ENCODE results near the gene PPP1R26.

Gene PPP1R26

DNA sequence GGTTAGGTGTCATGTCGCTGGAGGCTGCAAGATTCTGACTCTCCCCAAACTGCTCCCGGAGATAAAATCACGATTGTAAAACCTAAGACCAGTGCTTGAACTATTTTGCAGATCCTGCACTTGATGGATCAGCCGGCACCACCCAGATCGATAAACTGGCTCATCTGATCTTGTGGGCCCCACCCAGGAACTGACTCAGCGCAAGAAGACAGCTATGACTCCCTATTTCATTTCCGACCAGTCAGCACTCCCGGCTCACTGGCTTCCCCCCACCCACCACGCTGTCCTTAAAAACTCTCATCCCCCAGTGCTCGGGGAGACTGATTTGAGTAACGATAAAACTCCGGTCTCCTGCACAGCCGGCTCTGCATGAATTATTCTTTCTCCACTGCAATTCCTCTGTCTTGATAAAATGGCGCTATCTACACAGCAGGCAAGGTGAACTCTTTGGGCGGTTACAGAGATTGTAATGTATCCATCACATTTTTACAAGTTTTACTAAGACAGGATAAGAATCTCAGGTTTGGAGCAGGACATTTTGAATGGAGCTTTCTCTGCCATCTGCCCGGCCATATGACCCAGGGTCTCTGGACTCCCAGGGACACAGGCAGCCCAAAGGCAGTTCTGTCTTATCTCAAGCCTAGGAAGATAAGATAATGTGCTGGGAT, 10.6 kb upstream of the PPP1R26 start:
- no peak for DNase-seq

DNA sequence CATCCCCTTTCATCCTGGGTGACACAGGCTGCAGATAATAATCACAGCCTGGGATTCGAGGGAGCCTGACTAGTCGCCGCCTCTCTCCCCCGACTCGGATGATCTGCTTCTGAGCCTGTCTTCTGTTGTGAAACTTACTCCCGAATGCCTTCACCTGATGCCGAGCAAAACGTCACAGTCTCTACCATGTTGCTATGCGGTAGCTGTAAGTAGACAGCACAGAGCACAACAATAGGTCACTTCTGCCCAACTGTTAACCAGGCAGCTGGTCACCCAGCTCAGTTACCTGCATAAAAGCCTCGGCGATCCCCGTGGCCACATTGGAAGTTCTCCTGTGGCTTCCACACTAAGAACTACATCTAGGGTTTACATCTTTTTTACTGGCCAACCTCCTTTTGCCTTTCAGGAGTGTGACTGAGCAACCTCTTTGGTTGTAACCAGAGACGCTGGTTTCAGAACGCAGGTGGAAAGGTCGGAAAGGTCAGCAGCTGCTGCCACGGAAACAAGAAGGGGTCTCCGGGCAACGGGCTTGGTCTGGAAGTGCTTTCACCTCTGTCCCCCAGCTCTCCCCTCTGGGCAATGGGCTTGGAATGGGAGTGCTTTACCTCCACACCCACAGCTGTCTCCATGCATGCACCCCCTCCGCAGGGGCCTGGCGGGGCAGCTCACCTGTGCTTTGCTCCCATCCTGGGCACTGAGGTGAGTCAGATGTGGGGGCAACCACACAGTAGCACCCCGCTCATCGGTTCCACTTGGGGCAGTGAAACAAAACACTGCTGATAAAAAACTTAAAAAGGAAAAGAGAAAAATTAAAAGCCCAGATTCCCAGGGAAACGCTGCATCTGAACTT, 7.6 kb upstream of the PPP1R26 start:
- DNase-seq: no peak

DNA sequence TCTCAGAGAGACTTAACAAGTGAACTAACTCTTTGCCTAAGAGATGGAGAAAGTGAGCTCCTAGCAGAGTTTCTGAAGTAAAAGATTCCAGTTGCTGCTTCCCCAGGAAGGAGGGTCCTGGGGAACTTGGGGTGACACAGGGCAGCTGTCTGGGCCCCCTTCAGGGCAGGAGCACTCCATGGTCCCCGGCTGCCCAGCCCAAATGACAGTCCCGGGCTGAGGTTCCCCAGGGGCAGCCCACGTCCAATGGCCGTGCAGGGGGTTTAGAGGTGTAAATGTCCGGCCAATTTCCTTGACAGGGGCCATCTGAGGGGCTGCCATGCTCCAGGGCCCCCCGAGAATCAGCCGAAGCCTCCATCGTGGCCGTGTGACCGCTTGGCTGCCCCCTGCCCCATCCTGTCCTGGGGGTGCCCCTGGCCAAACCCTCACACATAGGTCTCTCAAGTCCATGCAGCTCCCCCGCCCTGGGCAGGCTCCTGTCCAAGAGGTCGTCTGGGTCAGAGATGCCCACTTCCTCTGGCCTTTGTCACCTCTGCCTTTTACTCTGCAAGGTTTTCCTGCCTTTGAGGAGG, 5.5 kb upstream of the PPP1R26 start:
- DNase-seq: no peak

DNA sequence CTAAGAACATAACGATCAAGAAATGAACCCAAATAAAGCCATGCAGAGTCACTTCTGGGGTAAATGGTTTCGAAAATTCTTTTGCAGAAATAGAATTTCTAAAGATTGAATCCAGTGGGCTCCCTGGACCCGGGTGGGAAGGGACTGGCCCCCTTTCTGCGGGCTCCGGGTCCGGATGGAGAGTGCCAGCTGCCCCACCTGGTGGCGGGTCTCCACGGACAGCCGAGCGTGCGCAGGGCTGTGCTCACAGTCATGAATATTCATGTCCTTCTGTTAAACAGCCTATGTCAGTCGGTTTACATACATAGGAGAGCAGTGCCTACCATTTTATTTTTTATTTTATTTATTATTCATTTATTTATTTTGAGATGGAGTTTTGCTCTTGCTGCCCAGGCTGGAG, 4.7 kb upstream of the PPP1R26 start:
- DNase-seq: no peak

DNA sequence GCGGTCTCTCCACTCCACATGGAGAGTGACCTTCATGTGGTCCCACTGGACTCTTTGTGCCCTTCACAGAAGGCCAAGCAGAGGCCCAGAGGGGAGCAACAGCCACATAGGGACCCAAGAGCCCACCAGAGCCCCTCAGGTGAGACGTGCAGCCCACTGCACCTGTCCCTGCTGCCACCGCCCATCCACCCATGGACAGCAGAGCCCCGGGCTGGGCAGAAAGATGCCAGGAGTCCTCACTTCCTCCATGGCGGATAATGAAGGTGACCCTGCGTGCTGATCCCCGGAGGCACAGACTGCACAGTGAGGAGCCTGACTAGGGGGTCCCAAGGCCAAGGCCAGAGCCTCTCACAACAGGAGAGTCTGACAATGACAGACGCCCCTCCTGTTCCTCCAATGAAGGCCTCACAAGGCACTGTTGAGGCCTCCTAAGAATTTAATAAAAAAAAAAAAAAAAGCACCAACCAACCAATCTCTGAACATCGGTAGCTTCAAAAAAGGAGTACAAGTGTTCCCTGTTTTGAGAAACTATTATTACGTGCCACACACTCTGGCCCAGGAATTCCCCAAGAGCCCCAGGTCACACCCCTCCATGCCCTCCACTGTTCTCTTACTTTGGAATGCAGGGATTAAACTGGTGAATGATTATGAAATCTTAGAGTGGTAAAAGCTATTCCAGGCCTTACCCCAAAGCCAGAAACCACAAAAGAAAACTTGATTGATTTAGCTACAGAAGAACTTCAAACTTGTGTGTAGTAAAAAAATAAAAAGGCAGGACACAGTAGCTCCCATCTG, 2.8 kb upstream of the PPP1R26 start:
- no peak for DNase-seq

DNA sequence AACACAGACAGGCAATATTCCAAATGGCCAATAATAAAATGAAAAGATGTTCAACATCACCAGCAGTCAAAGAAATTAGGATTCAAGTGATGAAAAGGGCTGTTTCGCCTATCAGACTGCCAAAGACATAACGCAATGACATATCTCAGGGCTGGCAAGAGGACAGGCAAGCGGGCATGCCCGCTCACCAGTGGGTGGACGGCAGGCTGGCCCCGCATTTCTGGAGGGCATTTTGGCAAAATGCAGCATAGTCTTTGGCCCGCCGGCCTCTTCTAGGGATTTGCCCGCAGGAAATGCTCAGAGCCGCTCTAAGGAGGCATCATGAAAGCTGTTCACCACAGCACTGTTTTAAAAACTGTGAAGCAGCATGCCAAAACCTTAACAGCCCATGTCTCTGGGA, 1.4 kb upstream of the PPP1R26 start:
- DNase-seq: no peak

DNA sequence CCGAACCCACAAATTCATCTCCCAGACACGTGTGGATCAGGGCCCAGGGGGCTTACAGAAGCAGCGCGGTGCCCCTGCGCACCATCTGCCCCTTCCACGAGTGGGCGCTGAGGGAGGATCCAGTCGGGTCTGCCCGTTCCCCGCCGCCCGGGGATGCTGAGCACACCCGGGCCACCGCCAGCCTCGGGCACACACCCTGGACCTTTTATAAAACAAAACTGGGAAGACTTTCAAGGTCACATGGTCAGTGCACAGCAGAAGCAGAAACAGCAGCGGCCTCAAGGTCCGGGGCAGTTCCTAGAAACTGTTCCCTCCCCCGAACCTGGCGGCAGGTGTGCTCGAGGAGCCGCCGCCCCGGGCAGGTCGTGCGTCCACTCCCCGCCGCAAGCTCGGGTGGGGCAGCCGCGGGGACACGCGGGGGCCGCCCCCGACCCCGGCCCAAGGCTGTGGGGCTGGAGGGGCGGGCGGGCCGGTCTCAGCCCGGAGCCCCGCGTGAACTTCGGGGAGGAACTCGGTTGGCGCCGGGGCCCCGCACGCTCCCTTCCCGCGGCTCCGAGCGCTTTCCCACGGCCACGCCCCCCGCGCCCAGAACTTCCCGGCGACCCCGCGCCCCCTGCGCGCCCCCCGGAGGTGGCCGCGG, 633 bp upstream of the PPP1R26 start:
- DNase-seq: no peak

DNA sequence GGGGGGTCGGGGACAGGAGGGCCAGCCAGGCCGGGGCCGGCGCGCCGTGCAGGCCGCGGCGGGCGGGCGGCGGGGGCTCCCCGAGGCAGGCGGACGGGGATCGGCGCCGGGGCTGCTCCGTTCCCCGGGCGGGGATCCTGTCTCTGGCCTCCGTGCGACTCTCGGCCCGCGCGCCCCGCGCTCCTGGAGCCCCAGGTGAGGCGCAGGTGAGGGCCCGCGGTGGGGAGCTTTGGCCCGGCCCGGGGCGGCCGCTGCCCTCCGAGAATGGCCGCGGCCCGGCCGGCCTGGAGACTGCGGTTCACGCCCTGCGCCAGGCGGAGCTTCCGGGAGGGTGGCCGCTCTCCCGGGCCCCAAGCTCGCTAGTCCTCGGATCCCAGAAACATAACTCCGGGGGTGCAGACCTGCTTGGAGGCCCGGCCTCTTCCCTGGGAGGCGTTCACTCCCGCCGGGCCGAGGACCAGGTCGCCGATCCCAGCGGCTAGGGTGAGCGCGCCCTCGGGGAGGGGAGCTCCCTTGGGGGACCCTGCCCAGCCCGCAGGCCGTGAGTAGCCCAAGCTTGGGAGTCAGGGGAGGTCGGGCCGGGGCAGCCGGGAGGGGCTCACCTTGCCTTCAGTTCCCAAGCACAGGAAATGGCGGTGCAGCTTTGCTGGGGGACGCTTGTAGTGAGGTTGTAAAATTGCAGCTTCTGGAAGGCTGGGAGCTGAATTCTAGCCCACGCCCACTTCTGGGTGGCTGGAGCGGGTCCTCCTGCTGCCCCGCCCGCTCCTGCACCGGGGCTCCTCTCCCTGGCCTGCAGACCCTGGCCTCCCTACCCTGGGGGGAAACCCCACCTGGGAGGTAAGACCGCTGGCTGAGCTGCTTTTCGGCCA, 723 bp downstream of the PPP1R26 start:
- DNase-seq: no peak

DNA sequence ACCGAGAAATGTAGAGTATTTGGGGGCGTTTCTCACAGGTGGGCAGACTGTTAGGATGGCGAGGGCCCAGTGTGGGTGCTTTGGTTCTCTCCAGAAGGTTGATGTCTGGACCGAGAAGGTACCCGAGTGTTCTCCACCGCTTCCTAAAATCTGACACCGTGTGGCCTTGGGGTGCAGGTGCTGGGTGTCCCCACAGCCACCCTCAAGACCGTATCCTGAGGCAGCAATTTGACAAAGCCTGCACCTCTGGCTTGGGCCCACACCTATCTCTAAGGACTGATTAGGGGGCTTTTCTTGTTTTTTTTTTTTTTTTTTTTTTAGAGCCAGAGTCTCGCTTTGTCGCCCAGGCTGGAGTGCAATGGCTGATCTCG, 1.3 kb downstream of the PPP1R26 start:
- DNase-seq: no peak

DNA sequence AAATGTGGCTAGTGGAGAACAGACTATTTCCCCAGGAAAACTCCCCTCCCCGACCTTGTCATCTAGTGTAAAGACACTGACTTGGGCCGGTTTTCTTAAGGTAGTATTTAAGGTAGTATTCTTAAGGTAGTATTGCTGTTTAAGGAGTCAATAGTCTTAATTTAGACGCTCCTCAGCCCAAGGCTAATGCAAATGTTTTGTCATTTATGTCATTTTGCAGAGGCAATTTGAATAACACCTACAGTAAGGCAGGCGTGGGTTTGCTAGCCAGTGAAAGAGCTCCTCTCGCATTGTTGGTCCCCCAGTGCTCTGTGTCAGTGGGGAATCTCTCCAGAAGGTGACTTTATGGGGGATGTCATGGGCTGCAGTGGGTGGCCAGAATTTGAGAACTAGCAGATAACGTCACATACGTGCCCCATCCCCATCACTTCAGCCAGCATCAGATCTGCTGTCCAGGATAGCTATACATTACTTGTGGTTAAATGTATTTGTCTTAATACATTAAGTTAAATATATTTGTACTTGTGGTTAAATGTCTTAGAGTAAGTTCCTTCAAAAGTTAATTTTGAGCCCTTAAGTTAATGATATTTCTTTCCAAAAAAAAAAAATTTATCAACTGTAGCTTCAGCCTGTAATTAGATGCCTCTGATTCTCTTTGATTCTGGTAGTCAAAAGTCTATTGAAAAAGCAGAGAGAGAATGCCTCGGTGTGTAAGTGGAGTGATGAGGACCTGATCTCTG, 2.6 kb downstream of the PPP1R26 start:
- no peak for DNase-seq

DNA sequence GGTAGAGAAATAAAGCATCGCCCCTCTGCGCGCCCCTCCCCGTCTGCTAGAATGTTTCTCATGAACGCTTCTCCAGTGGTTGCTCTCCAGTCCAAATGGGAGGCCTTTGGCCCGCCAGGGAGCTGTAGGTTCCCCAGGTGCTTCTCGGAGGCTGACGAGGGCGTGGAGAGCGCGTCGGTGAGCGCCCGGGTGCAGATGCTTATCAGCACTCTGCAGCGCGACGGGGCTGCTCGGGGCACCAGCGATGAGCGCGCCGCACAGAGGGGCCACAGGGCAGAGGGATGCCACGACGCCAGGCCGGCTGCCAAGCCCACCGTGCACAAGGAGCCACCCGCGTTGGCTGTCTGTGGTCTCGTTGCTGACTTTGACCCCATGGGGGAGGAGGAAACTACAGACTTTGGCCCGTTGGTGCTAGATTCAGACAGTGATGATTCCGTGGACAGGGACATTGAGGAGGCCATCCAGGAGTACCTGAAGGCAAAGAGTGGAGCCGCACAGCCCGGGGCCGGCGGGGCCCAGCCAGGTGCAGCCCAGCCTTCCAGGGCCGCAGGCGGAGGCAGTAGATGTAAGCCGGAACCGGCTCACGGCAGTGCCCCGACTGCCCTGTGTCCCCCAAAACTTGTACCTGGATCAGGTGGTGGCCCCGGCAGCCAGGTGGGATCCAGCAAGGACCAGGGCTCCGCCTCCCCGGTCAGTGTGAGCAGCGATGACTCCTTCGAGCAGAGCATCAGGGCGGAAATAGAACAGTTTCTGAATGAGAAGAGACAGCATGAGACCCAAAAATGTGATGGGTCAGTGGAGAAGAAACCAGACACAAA, 5.1 kb downstream of the PPP1R26 start:
- DNase-seq: no peak

DNA sequence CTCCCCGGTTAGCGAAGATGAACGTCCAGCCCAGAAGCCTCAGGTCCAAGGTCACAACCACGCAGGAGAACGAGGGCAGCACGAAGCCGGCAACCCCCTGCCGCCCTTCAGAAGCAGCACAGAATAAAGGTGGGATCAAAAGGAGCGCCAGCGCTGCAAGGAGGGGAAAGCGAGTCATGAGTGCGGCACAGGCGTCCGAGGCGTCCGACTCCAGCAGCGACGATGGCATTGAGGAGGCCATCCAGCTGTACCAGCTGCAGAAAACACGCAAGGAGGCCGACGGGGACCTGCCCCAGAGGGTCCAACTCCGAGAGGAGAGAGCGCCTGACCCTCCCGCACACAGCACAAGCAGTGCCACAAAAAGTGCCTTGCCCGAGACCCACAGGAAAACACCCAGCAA, 5.8 kb downstream of the PPP1R26 start:
- DNase-seq: no peak

DNA sequence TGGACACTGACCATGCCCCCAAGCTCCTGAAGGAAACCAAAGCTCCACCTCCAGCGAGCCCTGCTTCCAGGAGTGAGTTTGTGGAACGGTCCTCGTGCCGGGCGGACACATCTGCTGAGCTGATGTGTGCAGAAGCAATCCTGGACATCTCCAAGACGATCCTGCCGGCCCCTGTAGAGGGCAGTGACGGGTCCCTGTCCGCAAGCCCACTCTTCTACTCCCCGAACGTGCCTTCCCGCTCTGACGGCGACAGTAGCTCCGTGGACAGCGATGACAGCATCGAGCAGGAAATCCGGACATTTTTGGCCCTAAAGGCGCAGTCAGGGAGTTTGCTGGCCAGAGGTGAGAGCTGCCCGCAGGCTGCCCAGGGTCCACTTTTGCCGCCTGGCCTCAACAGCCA, 6.2 kb downstream of the PPP1R26 start:
- no peak for DNase-seq

DNA sequence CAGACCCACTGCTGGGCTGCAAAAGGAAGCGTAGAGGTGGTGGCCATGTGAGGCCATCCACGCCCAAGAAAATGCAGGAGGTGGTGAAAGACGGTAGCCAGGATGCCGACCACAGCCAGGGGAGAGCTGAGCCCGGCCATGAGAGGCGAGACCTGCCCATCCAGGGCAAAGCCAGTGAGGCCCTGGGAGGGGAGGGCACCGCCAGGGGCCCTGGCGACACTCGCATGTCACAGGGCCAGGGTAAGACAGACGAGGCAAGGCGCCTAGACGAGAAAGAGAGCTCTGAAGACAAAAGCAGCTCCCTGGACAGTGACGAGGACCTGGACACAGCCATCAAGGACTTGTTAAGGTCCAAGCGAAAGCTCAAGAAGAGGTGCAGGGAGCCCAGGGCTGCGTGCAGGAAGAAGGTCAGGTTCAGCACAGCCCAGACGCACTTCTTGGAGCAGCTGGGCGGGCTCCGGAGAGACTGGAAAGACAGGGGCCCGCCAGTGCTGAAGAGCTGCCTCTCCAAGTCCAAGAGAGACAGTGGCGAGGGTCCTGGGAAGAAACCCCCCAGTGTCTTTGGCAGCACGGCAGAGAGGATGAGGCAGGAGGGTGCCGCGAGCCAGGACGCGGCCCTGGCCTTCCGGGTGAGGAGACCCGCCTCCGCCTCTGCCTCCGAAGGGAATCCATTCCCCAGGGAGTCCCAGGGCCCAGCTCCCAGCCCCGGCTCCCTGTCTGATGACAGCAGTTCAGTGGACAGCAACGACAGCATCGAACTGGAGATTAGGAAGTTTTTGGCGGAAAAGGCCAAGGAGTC, 6.9 kb downstream of the PPP1R26 start:
- DNase-seq: no peak

DNA sequence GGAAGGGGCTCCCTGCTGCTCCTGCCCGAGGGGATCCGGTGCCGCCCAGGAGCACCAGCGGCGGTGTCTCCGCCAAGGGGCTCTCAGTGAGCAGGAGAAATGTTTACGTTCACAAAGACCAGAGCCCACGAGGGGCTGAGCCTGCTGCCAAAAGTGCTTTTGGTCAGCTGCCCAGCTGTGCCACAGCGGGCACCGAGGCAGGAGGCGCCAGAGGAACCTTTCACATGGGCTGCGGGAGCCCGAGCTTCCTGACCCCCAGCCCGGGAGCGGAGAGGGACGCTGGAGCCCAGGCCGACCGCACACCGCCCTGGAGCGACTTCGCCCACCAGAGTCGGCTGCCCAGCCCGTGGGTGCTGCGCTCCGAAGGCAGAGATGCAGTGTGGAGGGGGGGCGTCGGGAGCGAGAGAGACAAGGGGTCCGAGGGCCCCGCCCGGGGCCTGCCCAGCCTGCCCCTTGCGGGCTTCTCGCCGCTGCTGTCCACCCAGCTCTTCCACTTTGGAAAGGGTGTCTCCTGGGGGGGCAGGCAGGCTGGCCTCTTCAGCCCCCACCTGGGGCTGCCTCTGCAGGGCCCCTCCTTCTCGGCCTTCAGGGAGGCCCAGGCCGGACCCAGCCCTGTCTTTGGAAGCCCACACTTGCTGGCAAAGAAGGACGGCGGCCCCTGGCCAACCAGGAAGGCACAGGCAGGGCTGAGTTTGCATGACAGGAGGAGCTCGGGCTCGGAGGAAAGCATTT, 7.9 kb downstream of the PPP1R26 start:
- no peak for DNase-seq

DNA sequence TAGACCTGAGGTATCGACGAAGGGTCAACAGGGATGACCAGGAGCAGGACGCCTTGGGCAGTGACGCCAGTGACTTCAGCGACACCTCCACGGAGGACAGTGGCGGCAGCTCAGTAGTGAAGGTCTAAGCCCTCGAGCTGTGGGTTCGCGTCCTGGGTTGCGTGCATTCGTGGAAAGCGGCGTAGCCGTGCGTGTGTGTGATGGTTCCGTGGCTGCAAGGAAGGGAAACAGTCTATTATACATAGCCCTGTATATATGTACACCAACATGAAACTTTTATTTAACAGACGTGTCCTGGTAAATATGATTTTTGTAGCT, 8.4 kb downstream of the PPP1R26 start:
- DNase-seq: no peak

DNA sequence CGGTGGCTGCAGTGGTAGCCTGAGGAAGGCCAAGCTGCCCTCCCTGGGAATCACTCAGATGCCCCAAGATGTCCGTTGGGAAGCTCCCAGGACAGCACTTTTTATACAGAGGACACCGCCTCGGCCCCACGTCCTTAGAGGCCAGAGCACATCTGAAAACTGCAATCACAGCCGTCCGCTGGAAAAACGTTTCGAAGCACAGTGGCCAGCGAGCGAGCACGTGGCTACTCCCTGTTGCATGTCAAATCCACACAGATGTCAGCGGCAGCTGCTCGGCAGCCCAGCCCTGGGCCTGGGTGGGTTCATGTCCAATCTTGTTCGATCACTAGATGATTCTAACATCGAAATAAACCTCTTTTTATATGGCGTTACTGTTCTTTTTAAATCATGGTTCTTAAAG, 8.9 kb downstream of the PPP1R26 start:
- DNase-seq: no peak

DNA sequence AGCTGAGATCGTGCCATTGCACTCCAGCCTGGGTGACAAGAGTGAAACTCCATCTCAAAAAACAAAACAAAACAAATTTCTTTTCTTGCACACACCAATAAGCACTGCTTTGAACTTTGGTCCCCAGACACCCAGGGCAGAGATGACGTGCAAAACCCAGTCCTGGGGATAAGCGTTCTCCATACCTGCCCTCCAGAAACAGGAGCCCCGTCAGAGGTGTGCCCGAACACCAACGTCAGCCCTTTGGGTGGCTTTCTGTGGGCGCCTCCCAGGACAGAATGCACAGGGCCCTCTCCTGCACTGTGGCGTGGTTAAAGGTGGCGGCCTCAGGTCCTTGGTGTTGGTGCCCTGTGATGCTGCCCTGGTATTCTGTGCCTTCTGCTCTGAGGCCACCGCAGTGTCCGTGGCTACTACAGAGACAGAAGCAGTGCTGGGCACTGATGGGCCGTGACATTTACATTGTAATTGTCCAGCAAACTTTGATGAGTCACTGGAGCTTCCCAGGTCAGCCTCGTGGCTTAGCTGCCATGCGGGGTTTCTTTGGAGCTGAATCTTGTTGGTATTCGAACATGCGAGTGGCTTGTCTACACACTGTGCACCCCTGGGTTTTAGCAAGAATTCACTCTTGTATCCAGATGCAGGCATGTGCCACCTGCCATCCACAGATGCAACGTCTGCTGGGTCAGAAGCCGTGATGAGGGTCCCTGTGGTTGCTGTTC, 9.8 kb downstream of the PPP1R26 start:
- DNase-seq: no peak

Measured in GOT3 (cell line).